Measurements from ENCODE around the gene CUX1.

DNA sequence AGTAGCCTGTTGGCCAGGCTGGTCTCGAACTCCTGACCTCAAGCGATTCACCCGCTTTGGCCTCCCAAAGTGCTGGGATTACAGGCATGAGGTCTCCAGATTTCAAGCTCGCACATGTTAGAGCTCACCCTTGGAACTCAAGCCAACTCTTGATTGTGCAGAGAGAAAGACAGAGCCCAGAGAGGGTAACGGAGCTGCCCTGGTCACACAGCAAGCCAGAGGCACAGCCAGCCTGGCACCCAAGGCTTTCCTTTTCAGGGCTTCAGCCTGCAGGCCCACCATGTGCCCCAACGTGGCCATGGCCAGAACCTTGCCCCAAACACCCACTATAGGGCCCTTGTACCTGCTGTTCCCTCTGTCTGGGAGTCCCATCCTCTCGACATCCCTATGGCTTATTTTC lies 49.1 kb upstream of the CUX1 start:
- no peak for TF ChIP-seq POLR2A (IDR thresholded peaks at IDR 0.05)
- TF ChIP-seq, protein P1, sequence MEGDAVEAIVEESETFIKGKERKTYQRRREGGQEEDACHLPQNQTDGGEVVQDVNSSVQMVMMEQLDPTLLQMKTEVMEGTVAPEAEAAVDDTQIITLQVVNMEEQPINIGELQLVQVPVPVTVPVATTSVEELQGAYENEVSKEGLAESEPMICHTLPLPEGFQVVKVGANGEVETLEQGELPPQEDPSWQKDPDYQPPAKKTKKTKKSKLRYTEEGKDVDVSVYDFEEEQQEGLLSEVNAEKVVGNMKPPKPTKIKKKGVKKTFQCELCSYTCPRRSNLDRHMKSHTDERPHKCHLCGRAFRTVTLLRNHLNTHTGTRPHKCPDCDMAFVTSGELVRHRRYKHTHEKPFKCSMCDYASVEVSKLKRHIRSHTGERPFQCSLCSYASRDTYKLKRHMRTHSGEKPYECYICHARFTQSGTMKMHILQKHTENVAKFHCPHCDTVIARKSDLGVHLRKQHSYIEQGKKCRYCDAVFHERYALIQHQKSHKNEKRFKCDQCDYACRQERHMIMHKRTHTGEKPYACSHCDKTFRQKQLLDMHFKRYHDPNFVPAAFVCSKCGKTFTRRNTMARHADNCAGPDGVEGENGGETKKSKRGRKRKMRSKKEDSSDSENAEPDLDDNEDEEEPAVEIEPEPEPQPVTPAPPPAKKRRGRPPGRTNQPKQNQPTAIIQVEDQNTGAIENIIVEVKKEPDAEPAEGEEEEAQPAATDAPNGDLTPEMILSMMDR (IDR thresholded peaks at IDR 0.05) = no peak
